KOPT-K1 (cell line): ENCODE measurements around the gene PCDHGB6.
"Not testable (repeated sequence)": the region's sequence is repeated elsewhere in the genome, so short reads cannot be mapped to it uniquely, and the experiment has no call there.

Experiments
- H3K27ac ChIP-seq: fragments of 200-600 bp; sonication (generic); 2 replicates; pipeline ENCODE4 v1.5.1; 2016; ENCODE audit warnings: antibody characterized with exemption, mild to moderate bottlenecking, low read depth, low read length; ENCODE audit not compliant: poor library complexity, severe bottlenecking
- H3K36me3 ChIP-seq: fragments of 200-600 bp; sonication (generic); 2 replicates; pipeline ENCODE4 v1.5.1; 2017; ENCODE audit warnings: antibody characterized with exemption, mild to moderate bottlenecking, low read length, moderate library complexity; ENCODE audit not compliant: insufficient read depth
- H3K9me3 ChIP-seq: fragments of 200-600 bp; sonication (generic); 2 replicates; pipeline ENCODE4 v1.5.1; 2017; ENCODE audit warnings: antibody characterized with exemption, low read length, mild to moderate bottlenecking; ENCODE audit not compliant: insufficient read depth, poor library complexity, severe bottlenecking

Gene PCDHGB6

DNA sequence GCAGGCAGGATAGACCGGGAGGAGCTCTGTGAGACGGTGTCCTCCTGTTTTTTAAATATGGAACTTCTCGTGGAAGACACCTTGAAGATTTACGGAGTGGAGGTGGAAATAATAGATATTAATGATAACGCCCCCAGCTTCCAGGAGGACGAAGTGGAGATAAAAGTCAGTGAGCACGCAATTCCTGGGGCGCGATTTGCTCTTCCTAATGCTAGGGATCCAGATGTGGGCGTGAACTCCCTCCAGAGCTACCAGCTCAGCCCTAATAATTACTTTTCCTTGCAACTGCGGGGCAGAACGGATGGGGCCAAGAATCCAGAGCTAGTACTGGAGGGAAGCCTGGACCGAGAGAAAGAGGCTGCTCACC lies 13.7 kb downstream of the PCDHGB6 start:
- Histone ChIP-seq H3K9me3 (peaks cover 24% of the 10 kb centered on the region), H3K27ac (no peak overlapping the region), H3K36me3 (no peaks in the 10 kb centered on the region)

GRCh38 chr5:141422742-141423291 lies 15.0 kb downstream of the PCDHGB6 start:
- Histone ChIP-seq H3K9me3 (peaks cover 30% of the 10 kb centered on the region), H3K36me3 (no peaks in the 10 kb centered on the region), H3K27ac (no peak overlapping the region)

DNA sequence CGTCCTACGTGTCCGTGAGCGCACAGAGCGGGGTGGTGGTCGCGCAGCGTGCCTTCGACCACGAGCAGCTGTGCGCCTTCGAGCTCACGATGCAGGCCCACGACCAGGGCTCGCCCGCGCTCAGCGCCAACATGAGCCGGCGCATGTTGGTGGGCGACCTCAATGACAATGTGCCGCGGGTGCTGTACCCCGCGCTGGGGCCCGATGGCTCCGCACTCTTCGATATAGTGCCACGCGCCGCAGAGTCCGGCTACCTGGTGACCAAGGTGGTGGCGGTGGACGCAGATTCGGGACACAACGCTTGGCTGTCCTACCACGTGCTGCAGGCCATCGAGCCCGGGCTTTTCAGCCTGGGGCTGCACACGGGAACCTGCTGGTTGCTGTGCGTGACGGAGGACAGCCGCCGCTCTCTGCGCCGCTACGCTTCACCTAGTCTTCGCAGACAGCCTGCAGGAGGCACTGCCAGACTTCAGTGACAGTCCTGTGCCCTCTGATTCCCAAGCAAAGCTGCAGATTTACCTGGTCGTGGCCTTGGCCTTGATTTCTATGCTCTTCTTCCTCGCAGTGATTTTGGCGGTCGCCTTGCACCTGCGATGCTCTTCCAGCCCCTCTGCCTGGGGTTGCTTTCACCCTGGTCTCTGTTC lies 20.1 kb downstream of the PCDHGB6 start:
- H3K27ac ChIP-seq: no peak overlapping the region
- H3K36me3 ChIP-seq: no peaks in the 10 kb centered on the region
- peaks cover 40% of the 10 kb centered on the region for H3K9me3 ChIP-seq

DNA sequence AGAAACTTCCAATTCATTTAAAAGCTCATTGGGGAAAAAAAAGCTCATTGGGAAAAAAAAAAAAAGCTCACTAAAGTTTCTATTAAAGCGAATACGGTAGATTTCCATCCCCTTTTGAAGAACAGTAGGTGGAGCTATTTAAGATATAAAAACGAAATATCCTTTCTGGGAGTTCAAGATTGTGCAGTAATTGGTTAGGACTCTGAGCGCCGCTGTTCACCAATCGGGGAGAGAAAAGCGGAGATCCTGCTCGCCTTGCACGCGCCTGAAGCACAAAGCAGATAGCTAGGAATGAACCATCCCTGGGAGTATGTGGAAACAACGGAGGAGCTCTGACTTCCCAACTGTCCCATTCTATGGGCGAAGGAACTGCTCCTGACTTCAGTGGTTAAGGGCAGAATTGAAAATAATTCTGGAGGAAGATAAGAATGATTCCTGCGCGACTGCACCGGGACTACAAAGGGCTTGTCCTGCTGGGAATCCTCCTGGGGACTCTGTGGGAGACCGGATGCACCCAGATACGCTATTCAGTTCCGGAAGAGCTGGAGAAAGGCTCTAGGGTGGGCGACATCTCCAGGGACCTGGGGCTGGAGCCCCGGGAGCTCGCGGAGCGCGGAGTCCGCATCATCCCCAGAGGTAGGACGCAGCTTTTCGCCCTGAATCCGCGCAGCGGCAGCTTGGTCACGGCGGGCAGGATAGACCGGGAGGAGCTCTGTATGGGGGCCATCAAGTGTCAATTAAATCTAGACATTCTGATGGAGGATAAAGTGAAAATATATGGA lies 22.7 kb downstream of the PCDHGB6 start, which contains the start of gene PCDHGA12:
PCDHGA12 (plus strand) TSS at position 176 of the 782 bp plus-strand sequence; CDS start at position 429, 253 bp downstream.
- Histone ChIP-seq H3K9me3 (peaks cover 38% of the 10 kb centered on the region), H3K36me3 (no peaks in the 10 kb centered on the region), H3K27ac (no peak within 1 kb of the TSS)

DNA sequence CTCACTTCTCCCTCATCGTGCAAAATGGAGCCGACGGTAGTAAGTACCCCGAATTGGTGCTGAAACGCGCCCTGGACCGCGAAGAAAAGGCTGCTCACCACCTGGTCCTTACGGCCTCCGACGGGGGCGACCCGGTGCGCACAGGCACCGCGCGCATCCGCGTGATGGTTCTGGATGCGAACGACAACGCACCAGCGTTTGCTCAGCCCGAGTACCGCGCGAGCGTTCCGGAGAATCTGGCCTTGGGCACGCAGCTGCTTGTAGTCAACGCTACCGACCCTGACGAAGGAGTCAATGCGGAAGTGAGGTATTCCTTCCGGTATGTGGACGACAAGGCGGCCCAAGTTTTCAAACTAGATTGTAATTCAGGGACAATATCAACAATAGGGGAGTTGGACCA lies 23.5 kb downstream of the PCDHGB6 start:
- H3K36me3 ChIP-seq: no peaks in the 10 kb centered on the region
- H3K27ac ChIP-seq: no peak overlapping the region
- H3K9me3 ChIP-seq: peaks cover 33% of the 10 kb centered on the region

- H3K36me3 ChIP-seq, H3K27ac ChIP-seq: not testable (repeated sequence)
- H3K9me3 ChIP-seq: peaks cover 32% of the 10 kb centered on the region
These were observed 24.5 kb downstream of the PCDHGB6 start for GRCh38 chr5:141432308-141432707.

- not testable (repeated sequence) for H3K27ac ChIP-seq, H3K36me3 ChIP-seq
- peaks cover 28% of the 10 kb centered on the region for H3K9me3 ChIP-seq
These were observed 24.9 kb downstream of the PCDHGB6 start for GRCh38 chr5:141432726-141433125.

GRCh38 chr5:141434006-141434405 lies 26.2 kb downstream of the PCDHGB6 start:
- H3K27ac ChIP-seq: no peak overlapping the region
- H3K9me3 ChIP-seq: peaks cover 20% of the 10 kb centered on the region
- no peaks in the 10 kb centered on the region for H3K36me3 ChIP-seq

- H3K9me3 ChIP-seq: peaks cover 7% of the 10 kb centered on the region
- H3K36me3 ChIP-seq: no peaks in the 10 kb centered on the region
- H3K27ac ChIP-seq: no peak overlapping the region
These were observed 29.4 kb downstream of the PCDHGB6 start for GRCh38 chr5:141437221-141437620.

DNA sequence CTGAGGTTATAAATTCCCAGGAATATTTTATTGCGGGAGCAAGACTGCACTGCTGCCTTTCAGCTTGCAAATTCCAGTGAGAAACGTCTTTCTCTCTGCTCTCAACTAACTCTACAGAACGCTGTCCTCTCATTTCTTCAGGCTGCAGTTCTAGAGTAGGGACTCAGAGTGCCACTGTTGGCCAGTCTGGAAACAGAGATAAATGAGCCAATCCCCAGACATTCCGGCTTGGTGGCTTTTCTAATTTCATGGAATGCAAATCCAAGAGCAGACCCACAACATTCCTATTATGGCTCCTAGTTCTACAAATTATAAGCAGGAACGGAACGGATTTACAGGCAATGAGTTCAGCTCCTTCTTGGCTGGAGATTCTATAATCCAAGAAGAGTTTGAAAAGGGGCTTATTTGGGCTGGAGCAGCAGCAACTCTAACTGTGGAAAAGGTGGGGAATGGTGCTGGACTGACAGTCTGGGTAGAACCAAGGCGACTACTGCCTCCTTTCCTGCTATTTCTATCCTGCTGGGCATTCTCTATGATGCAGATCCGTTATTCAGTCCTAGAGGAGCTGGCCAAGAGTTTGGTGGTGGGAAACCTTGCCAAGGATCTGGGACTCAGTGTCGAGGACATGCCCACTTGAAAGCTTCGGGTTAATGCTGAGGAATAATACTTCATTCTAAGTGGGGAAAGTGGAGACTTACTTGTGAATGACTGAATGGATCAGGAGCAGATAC lies 31.8 kb downstream of the PCDHGB6 start:
- Histone ChIP-seq H3K36me3 (no peaks in the 10 kb centered on the region), H3K27ac (no peak overlapping the region), H3K9me3 (peaks cover 5% of the 10 kb centered on the region)

DNA sequence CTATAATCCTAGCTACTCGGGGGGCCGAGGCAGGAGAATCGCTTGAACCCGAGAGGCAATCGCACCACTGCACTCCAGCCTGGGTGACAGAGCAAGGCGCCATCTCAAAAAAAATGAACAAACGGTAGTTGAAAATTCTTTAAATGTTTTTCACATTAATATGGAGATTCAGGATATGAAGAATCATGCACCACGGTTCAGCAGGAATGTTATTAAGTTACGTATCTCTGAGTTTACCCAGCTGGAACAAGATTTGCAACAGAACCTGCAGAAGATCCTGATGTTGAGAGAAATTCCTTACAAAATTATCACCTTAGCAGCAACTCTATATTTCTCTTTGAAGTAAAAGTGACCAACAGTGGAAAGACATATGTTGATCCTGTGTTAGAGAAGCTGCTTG lies 32.5 kb downstream of the PCDHGB6 start:
- H3K27ac ChIP-seq: no peak overlapping the region
- peaks cover 5% of the 10 kb centered on the region for H3K9me3 ChIP-seq
- no peaks in the 10 kb centered on the region for H3K36me3 ChIP-seq

DNA sequence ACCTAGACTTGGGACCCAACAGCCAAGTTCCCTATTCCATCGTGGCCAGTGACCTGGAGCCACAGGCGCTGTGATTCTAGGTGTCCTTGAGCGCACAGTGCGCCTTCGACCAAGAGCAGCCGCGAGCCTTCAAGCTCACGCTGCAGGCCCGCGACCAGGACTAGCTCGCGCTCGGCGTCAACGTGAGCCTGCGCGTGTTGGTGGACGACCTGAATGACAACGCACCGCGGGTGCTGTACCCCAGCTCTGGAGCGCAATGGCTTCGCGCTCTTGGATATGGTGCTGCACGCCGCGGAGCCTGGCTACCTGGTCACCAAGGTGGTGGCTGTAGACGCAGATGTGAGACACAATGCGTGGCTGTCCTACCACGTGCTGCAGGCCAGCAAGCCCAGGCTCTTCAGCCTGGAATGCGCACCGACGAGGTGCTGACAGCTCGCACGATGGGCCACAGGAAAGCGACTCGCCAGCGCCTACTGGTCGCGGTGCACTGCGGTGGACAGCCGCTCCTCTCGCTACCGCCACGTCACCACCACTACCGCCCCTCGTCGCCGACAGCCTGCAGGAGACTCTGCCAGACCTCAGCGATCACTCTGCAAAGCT lies 33.9 kb downstream of the PCDHGB6 start:
- Histone ChIP-seq H3K36me3 (no peaks in the 10 kb centered on the region), H3K9me3 (peaks cover 5% of the 10 kb centered on the region), H3K27ac (no peak overlapping the region)
